GM12878 (cell line): Measurements from ENCODE around the gene RUVBL2. TPM values are rescaled to one million over a fixed set of nuclear protein-coding genes. Genes with fewer than 3 reads are reported as not detected.

Source experiments
- ATAC-seq: fragments of 200-7000 bp; cut with Tn5 transposase; 3 replicates; pipeline ENCODE4 v1.9.1; 2020; ENCODE audit warnings: mild to moderate bottlenecking, moderate library complexity
- BruUV-seq: library from RNA; stranded (reverse); fragments of 400-500 nt; replicated peaks from 2 replicates; lab custom pipeline; 2021; lab: Mats Ljungman, UMichigan
- CTCF ChIA-PET: fragments of 300-600 bp; sonication (Branson Sonifier 250); formaldehyde crosslinking; extraction: SDS; loops from one replicate; lab custom pipeline; 2021; ENCODE audit warnings: inconsistent platforms; lab: Yijun Ruan, JAX
- POLR2A ChIA-PET: fragments of 350-600 bp; formaldehyde crosslinking; extraction: SDS; loops from one replicate; lab custom pipeline; 2021; ENCODE audit warnings: inconsistent platforms; lab: Charles Lee
- RAD21 ChIA-PET: fragments of 300-600 bp; sonication (Branson Sonifier 250); formaldehyde crosslinking; loops from one replicate; lab custom pipeline; 2023; ENCODE audit warnings: antibody characterized with exemption; ENCODE audit not compliant: unreplicated experiment; lab: Charles Lee
- SMC1A ChIA-PET: fragments of 300-600 bp; sonication (Branson Sonifier 250); formaldehyde crosslinking; loops from one replicate; lab custom pipeline; 2023; ENCODE audit not compliant: unreplicated experiment, uncharacterized antibody; lab: Charles Lee
- DNase-seq: peaks from one replicate; pipeline ENCODE4 v3.0.0-alpha.2; 2011; ENCODE audit warnings: low read depth, low spot score
- FAIRE-seq: peaks from 3 replicates; lab custom pipeline; 2011; peaks lifted over from hg19 to GRCh38; lab: Jason Lieb, UNC
- H2AFZ ChIP-seq: 2 replicates; pipeline ENCODE4 v1.6.0; 2011; ENCODE audit warnings: low read depth, low read length, control low read depth; ENCODE audit not compliant: control insufficient read depth
- H3K27ac ChIP-seq: 2 replicates; pipeline ENCODE4 v1.5.1; 2011; ENCODE audit warnings: control low read depth; ENCODE audit not compliant: control insufficient read depth, insufficient read depth
- H3K27me3 ChIP-seq, 2 experiments: replicated peaks in 1 of 2; 2 replicates each; pipeline versions ENCODE4 v1.6.0 to v1.6.1; 2011; ENCODE audit warnings: low read length in 1 of 2; ENCODE audit not compliant: control insufficient read depth in 2 of 2, insufficient read depth in 2 of 2
- H3K36me3 ChIP-seq, 2 experiments: 2 replicates each; pipeline ENCODE4 v1.5.1; 2011; ENCODE audit warnings: low read length in 1 of 2; ENCODE audit not compliant: control insufficient read depth in 2 of 2, insufficient read depth in 2 of 2
- H3K4me1 ChIP-seq: 2 replicates; pipeline ENCODE4 v1.6.1; 2011; ENCODE audit warnings: mild to moderate bottlenecking, low read length, moderate library complexity, mixed read lengths; ENCODE audit not compliant: control insufficient read depth, insufficient read depth
- H3K4me2 ChIP-seq: 2 replicates; pipeline ENCODE4 v1.6.0; 2011; ENCODE audit warnings: control low read depth; ENCODE audit not compliant: control insufficient read depth, insufficient read depth
- H3K4me3 ChIP-seq: fragments of 200-600 bp; sonication (generic); 2 replicates; pipeline ENCODE4 v1.5.1; 2016
- H3K79me2 ChIP-seq: 2 replicates; pipeline ENCODE4 v1.6.0; 2011; ENCODE audit warnings: low read length; ENCODE audit not compliant: control insufficient read depth, insufficient read depth
- H3K9ac ChIP-seq: 2 replicates; pipeline ENCODE4 v1.8.0; 2011; ENCODE audit warnings: low read length, control low read depth, mixed read lengths; ENCODE audit not compliant: control insufficient read depth, insufficient read depth
- H3K9me3 ChIP-seq: replicated peaks from 3 replicates; pipeline ENCODE4 v1.5.1; 2011; ENCODE audit warnings: mild to moderate bottlenecking, low read length; ENCODE audit not compliant: control insufficient read depth, insufficient read depth
- H4K20me1 ChIP-seq: 2 replicates; pipeline ENCODE4 v1.6.0; 2011; ENCODE audit not compliant: control insufficient read depth, insufficient read depth
- CHD2 ChIP-seq: IDR thresholded peaks from 2 replicates; pipeline ENCODE4 v1.6.1; 2011; ENCODE audit warnings: low read depth, low read length, improper control_type of control experiment, borderline replicate concordance
- CHD4 ChIP-seq: fragments of 200-600 bp; sonication (generic); IDR thresholded peaks from 2 replicates; pipeline ENCODE4 v1.6.1; 2016; ENCODE audit warnings: mild to moderate bottlenecking
- CREB1 ChIP-seq: IDR thresholded peaks from 2 replicates; pipeline ENCODE4 v1.6.1; 2012; ENCODE audit warnings: low read depth, mild to moderate bottlenecking, inconsistent platforms
- IKZF1 ChIP-seq: fragments of 450-650 bp; conservative IDR thresholded peaks from 2 replicates; pipeline ENCODE4 v1.6.1; 2017; ENCODE audit warnings: antibody characterized with exemption, mild to moderate bottlenecking
- JUND ChIP-seq: IDR thresholded peaks from 2 replicates; pipeline ENCODE4 v1.6.1; 2012; ENCODE audit warnings: low read depth, mild to moderate bottlenecking, low read length, improper control_type of control experiment, moderate library complexity
- SMC3 ChIP-seq: IDR thresholded peaks from 2 replicates; pipeline ENCODE4 v1.6.1; 2011; ENCODE audit warnings: low read length, improper control_type of control experiment, borderline replicate concordance
- SPI1 ChIP-seq: IDR thresholded peaks from 2 replicates; pipeline ENCODE4 v1.6.1; 2011; ENCODE audit warnings: low read depth, mild to moderate bottlenecking, low read length, moderate library complexity, borderline replicate concordance; ENCODE audit not compliant: insufficient read depth
- WGBS: methylation state at CpG from one replicate; pipeline ENCODE4 v1.1.6; 2016; ENCODE audit warnings: low lambda C conversion rate; ENCODE audit not compliant: insufficient replicate concordance, insufficient coverage; ENCODE audit errors: missing lambda C conversion rate; 5-methylcytosine and 5-hydroxymethylcytosine counted together
- in situ Hi-C: fragments of 300-500 bp; cut with MboI; formaldehyde crosslinking; loops from 9 replicates; pipeline ENCODE4 v1.14.3; 2018; ENCODE audit warnings: mixed read lengths
- intact Hi-C: fragments of 100-400 bp; cut with micrococcal nuclease; formaldehyde crosslinking; loops from one replicate; pipeline ENCODE4 v1.14.2; 2022; ENCODE audit not compliant: unreplicated experiment
- polyA plus RNA-seq, 11 experiments: library from polyadenylated mRNA; depleted of rRNA in 4 of 11; unstranded in 6 of 11; stranded (reverse) in 5 of 11; fragments of >200 nt; fragmentation: Nextera tagmentation in 4 of 11; fragmentation: Illumina TruSeq in 1 of 11; extraction: Ambion mirVana in 4 of 11; extraction: Trizol in 1 of 11; gene quantifications; 1 replicate in 1 of 11; 2 replicates in 10 of 11; pipeline versions ENCODE4 v1.2.1 to v1.2.3, GENCODE V29; 2011 to 2016; ENCODE audit warnings: inconsistent platforms in 2 of 11, missing spikeins in 2 of 11, low read depth in 1 of 11
- total RNA-seq, 4 experiments: library from RNA; depleted of rRNA in 3 of 4; stranded (reverse); fragments of >200 nt in 3 of 4; fragmentation: Illumina TruSeq in 1 of 4; extraction: Trizol in 1 of 4; gene quantifications; 2 replicates each; pipeline versions ENCODE4 v1.2.1 to v1.2.3, GENCODE V29; 2013 to 2021
- TF ChIP-seq, protein P1 (sequence below): IDR thresholded peaks from 2 replicates; pipeline ENCODE4 v1.6.1; 2012; ENCODE audit warnings: improper control_type of control experiment, low read depth, low read length; ENCODE audit not compliant: insufficient replicate concordance

Gene RUVBL2
- total and polyA plus RNA-seq, 10 of the 15 experiments (the other 5 are each of a cell fraction or from before 2014, with no cell fraction given): 33.8 to 224 (median 125) TPM

DNA sequence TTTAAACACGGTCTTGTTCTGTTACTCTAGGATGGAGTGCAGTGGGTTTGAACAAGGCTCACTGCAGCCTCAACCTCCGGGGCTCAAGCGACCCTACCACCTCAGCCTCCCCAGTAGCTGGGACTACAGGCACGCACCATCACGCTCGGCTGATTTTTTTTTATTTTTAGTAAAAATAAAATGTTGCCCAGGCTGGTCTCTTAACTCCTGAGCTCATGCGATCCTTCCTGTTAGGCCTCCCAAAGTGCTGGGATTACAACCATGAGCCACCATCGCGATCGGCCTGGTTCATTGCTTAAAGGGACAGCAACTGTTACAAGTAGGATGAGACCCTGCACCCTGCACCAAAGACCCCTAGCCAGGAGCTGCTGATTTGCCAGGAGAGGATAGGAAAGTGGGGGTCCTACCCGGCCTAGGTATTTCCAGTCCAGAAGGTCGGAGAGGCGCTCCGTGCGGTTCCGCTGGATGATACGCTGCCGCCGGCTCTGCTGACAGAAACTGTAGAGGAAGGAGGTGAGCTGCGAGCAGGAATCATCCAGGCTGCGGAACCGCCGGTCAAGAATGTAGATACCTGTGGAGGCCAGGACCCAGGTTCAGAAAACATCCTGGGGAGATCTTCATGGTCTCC, 23.4 kb upstream of the RUVBL2 start:
- Histone ChIP-seq H3K36me3 (peaks cover 5 to 38% of the 10 kb centered on the region in 2 experiments), H3K79me2 (peaks cover 20% of the 10 kb centered on the region), H3K4me2 (no peak overlapping the region), H3K9ac (no peak overlapping the region), H3K4me3 (no peak overlapping the region), H2AFZ (no peak overlapping the region), H3K27me3 (no peaks in the 10 kb centered on the region), H3K4me1 (peaks cover 17% of the 10 kb centered on the region), H3K27ac (0 out of 2 replicates have a peak overlapping the region, but pooled peaks have one; percentile 13), H3K9me3 (no peaks in the 10 kb centered on the region), H4K20me1 (no peaks in the 10 kb centered on the region)
- BruUV-seq: no TSS peak
- FAIRE-seq: no peak
- no peak for TF ChIP-seq CHD4
- 80% methylated on average over 23 of the region's 23 CpGs for WGBS
- no peak for DNase-seq
- RAD21 ChIA-PET: interaction anchor here (0.6 to 2.9 kb wide), 22 partner anchors 16 to 615 kb away, joined by 3 to 28 read pairs (median 4); partner anchors contain the start of genes CA11, GYS1, HSD17B14 and NUCB1
- CTCF ChIA-PET: interaction anchor here (0.6 to 6.1 kb wide), 35 partner anchors 8 to 325 kb away, joined by 3 to 113 read pairs (median 4); partner anchors contain the start of genes BAX, DHDH, GYS1 and HSD17B14
- SMC1A ChIA-PET: interaction anchor here (0.8 to 2.9 kb wide), 18 partner anchors 8 to 295 kb away, joined by 3 to 22 read pairs (median 5); partner anchors contain the start of genes BAX, DHDH, GYS1 and HSD17B14
- in situ Hi-C loops: loop anchor here (5.0 kb wide), 1 partner anchor 173 kb away; no protein-coding TSS in a partner anchor
- ATAC-seq: no peak
- POLR2A ChIA-PET: interaction anchor here (0.6 to 1.4 kb wide), 12 partner anchors 8 to 344 kb away, joined by 3 to 7 read pairs (median 4); partner anchors contain the start of genes CA11, HSD17B14 and RUVBL2
- intact Hi-C loops: loop anchor here (2.0 kb wide), 2 partner anchors 127 to 181 kb away; no protein-coding TSS in a partner anchor

- peaks cover 5 to 38% of the 10 kb centered on the region in 2 experiments for H3K36me3 ChIP-seq
- H3K27ac ChIP-seq: 0 out of 2 replicates have a peak overlapping the region, but pooled peaks have one; percentile 13
- H3K4me3 ChIP-seq: no peak overlapping the region
- ChIA-PET POLR2A (interaction anchor here (0.5 to 1.4 kb wide), 12 partner anchors 8 to 325 kb away, joined by 3 to 11 read pairs (median 4); partner anchors contain the start of genes CA11, HSD17B14 and RUVBL2), CTCF (interaction anchor here (0.6 to 6.1 kb wide), 34 partner anchors 8 to 326 kb away, joined by 3 to 113 read pairs (median 4); partner anchors contain the start of genes BAX, DHDH, GYS1 and HSD17B14), RAD21 (interaction anchor here (0.6 to 2.9 kb wide), 20 partner anchors 17 to 615 kb away, joined by 3 to 28 read pairs (median 4); partner anchors contain the start of genes CA11, GYS1, HSD17B14 and NUCB1), SMC1A (interaction anchor here (0.8 to 2.9 kb wide), 18 partner anchors 9 to 295 kb away, joined by 3 to 22 read pairs (median 5); partner anchors contain the start of genes BAX, DHDH, GYS1 and HSD17B14)
- no peaks in the 10 kb centered on the region for H3K27me3 ChIP-seq
- DNase-seq (no peak), ATAC-seq (peak; percentile 85), FAIRE-seq (peak; percentile 82)
- no peak overlapping the region for H2AFZ ChIP-seq
- no peaks in the 10 kb centered on the region for H4K20me1 ChIP-seq
- H3K9me3 ChIP-seq: no peaks in the 10 kb centered on the region
- no peak overlapping the region for H3K4me2 ChIP-seq
- intact Hi-C loops (loop anchor here (1.0 to 2.0 kb wide), 3 partner anchors 128 to 182 kb away; no protein-coding TSS in a partner anchor), in situ Hi-C loops (loop anchor here (5.0 kb wide), 1 partner anchor 174 kb away; no protein-coding TSS in a partner anchor)
- BruUV-seq: no TSS peak
- peaks cover 17% of the 10 kb centered on the region for H3K4me1 ChIP-seq
- peaks cover 13% of the 10 kb centered on the region for H3K79me2 ChIP-seq
- 18% methylated on average over 19 of the region's 19 CpGs for WGBS
- H3K9ac ChIP-seq: no peak overlapping the region
- TF ChIP-seq CREB1: peak; percentile 50; the same call in 1 of the 2 replicates
- TF ChIP-seq SMC3: peak; percentile 91
- TF ChIP-seq, protein P1, sequence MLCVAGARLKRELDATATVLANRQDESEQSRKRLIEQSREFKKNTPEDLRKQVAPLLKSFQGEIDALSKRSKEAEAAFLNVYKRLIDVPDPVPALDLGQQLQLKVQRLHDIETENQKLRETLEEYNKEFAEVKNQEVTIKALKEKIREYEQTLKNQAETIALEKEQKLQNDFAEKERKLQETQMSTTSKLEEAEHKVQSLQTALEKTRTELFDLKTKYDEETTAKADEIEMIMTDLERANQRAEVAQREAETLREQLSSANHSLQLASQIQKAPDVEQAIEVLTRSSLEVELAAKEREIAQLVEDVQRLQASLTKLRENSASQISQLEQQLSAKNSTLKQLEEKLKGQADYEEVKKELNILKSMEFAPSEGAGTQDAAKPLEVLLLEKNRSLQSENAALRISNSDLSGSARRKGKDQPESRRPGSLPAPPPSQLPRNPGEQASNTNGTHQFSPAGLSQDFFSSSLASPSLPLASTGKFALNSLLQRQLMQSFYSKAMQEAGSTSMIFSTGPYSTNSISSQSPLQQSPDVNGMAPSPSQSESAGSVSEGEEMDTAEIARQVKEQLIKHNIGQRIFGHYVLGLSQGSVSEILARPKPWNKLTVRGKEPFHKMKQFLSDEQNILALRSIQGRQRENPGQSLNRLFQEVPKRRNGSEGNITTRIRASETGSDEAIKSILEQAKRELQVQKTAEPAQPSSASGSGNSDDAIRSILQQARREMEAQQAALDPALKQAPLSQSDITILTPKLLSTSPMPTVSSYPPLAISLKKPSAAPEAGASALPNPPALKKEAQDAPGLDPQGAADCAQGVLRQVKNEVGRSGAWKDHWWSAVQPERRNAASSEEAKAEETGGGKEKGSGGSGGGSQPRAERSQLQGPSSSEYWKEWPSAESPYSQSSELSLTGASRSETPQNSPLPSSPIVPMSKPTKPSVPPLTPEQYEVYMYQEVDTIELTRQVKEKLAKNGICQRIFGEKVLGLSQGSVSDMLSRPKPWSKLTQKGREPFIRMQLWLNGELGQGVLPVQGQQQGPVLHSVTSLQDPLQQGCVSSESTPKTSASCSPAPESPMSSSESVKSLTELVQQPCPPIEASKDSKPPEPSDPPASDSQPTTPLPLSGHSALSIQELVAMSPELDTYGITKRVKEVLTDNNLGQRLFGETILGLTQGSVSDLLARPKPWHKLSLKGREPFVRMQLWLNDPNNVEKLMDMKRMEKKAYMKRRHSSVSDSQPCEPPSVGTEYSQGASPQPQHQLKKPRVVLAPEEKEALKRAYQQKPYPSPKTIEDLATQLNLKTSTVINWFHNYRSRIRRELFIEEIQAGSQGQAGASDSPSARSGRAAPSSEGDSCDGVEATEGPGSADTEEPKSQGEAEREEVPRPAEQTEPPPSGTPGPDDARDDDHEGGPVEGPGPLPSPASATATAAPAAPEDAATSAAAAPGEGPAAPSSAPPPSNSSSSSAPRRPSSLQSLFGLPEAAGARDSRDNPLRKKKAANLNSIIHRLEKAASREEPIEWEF: no peak
- TF ChIP-seq CHD2: 0 out of 2 replicates have a peak, but pooled peaks have one; percentile 29
- peak; percentile 57; the same call in 1 of the 2 replicates for TF ChIP-seq IKZF1
- peak; percentile 70; the same call in 1 of the 2 replicates for TF ChIP-seq SPI1
- no peak for TF ChIP-seq JUND
Measured at GRCh38 chr19:48970923-48971395, 22.7 kb upstream of the RUVBL2 start.
